ENCODE measurements around the gene PLCD3. TPM values are rescaled to one million over a fixed set of nuclear protein-coding genes. Genes with fewer than 3 reads are reported as not detected.

PLCD3 gene
- total and polyA plus RNA-seq, 2 of the 13 experiments (the other 11 are each of a cell fraction or from before 2014, with no cell fraction given), result 11.3 to 39.1 TPM

- TF ChIP-seq, protein P1, sequence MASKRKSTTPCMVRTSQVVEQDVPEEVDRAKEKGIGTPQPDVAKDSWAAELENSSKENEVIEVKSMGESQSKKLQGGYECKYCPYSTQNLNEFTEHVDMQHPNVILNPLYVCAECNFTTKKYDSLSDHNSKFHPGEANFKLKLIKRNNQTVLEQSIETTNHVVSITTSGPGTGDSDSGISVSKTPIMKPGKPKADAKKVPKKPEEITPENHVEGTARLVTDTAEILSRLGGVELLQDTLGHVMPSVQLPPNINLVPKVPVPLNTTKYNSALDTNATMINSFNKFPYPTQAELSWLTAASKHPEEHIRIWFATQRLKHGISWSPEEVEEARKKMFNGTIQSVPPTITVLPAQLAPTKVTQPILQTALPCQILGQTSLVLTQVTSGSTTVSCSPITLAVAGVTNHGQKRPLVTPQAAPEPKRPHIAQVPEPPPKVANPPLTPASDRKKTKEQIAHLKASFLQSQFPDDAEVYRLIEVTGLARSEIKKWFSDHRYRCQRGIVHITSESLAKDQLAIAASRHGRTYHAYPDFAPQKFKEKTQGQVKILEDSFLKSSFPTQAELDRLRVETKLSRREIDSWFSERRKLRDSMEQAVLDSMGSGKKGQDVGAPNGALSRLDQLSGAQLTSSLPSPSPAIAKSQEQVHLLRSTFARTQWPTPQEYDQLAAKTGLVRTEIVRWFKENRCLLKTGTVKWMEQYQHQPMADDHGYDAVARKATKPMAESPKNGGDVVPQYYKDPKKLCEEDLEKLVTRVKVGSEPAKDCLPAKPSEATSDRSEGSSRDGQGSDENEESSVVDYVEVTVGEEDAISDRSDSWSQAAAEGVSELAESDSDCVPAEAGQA (IDR thresholded peaks at IDR 0.05; ENCODE audit: low read depth), result peak; percentile 48; the same call in 1 of the 2 replicates
- TF ChIP-seq, protein P1 (CRISPR knock-in tag; IDR thresholded peaks at IDR 0.05; ENCODE audit: borderline replicate concordance), result no peak
- TF ChIP-seq NCOR1 (IDR thresholded peaks at IDR 0.05; ENCODE audit: borderline replicate concordance, low read length) (peak; percentile 84), ZBTB20 (CRISPR knock-in tag; IDR thresholded peaks at IDR 0.05; ENCODE audit: borderline replicate concordance, low read depth) (peak; percentile 73; the same call in 1 of the 2 replicates), MXD4 (CRISPR knock-in tag; IDR thresholded peaks at IDR 0.05) (0 out of 2 replicates have a peak, but pooled peaks have one; percentile 19), WIZ (CRISPR knock-in tag; IDR thresholded peaks at IDR 0.05) (no peak; the same call in 1 of the 2 replicates), ZNF567 (CRISPR knock-in tag; IDR thresholded peaks at IDR 0.05; ENCODE audit: borderline replicate concordance) (peak; percentile 34; the same call in 1 of the 2 replicates), ZNF33B (CRISPR knock-in tag; IDR thresholded peaks at IDR 0.05) (peak; percentile 28; the same call in 1 of the 2 replicates), MLLT10 (CRISPR knock-in tag; IDR thresholded peaks at IDR 0.05) (no peak), DDIT3 (CRISPR knock-in tag; IDR thresholded peaks at IDR 0.05) (no peak), ZNF232 (CRISPR knock-in tag; IDR thresholded peaks at IDR 0.05; ENCODE audit: borderline replicate concordance) (no peak), SP4 (CRISPR knock-in tag; IDR thresholded peaks at IDR 0.05) (peak; percentile 62; the same call in 1 of the 2 replicates), ZNF260 (CRISPR knock-in tag; IDR thresholded peaks at IDR 0.05; ENCODE audit: borderline replicate concordance, low read depth) (no peak; the same call in 1 of the 2 replicates), CREM (IDR thresholded peaks at IDR 0.05) (peak; percentile 65; the same call in 1 of the 2 replicates), CREM (CRISPR knock-in tag; IDR thresholded peaks at IDR 0.05) (no peak), IKZF1 (IDR thresholded peaks at IDR 0.05) (no peak), ZEB1 (IDR thresholded peaks at IDR 0.05; ENCODE audit: insufficient replicate concordance, low read depth) (peak; percentile 71), PHF5A (CRISPR knock-in tag; IDR thresholded peaks at IDR 0.05; ENCODE audit: low read depth, unreplicated experiment) (peak; percentile 60), MTA3 (CRISPR knock-in tag; IDR thresholded peaks at IDR 0.05) (no peak), ZSCAN12 (CRISPR knock-in tag; IDR thresholded peaks at IDR 0.05) (no peak), NFKBIZ (CRISPR knock-in tag; IDR thresholded peaks at IDR 0.05) (peak; percentile 59; the same call in 1 of the 2 replicates), FOXC1 (CRISPR knock-in tag; IDR thresholded peaks at IDR 0.05; ENCODE audit: borderline replicate concordance) (peak; percentile 95), ZNF644 (CRISPR knock-in tag; IDR thresholded peaks at IDR 0.05; ENCODE audit: low read depth) (peak; percentile 52; the same call in 1 of the 2 replicates), SRY (CRISPR knock-in tag; IDR thresholded peaks at IDR 0.05) (0 out of 2 replicates have a peak, but pooled peaks have one; percentile 24), ASH2L (IDR thresholded peaks at IDR 0.05; ENCODE audit: insufficient read length, low read depth, low read length) (peak; percentile 85), PHF20 (CRISPR knock-in tag; IDR thresholded peaks at IDR 0.05) (peak; percentile 56)
These were observed 39.3 kb upstream of the PLCD3 start (continued) for GRCh38 chr17:45171338-45172231.
